ENCODE measurements around the gene IRF2BPL. TPM values are rescaled to one million over a fixed set of nuclear protein-coding genes. Genes with fewer than 3 reads are reported as not detected.
A peak's percentile ranks its signal among the peaks of the same experiment; 100 is the strongest.

Gene IRF2BPL
- total and polyA plus RNA-seq, 4 donors, result 3.8 to 15.8 (median 7.4) TPM

- peaks cover 34 to 82% (median 70%) of the 10 kb centered on the region in 4 donors for H3K4me1 ChIP-seq (ENCODE audit: control insufficient read depth in 4 of 4, insufficient read depth in 4 of 4, low read length in 3 of 4)
- no peaks in the 10 kb centered on the region for H3K36me3 ChIP-seq (ENCODE audit: control insufficient read depth in 4 of 4, insufficient read depth in 3 of 4, low read depth in 1 of 4, low read length in 3 of 4)
- H3K27me3 ChIP-seq (ENCODE audit: control insufficient read depth in 4 of 4, insufficient read depth in 4 of 4, low read length in 3 of 4), result no peaks in the 10 kb centered on the region
- H3K9me3 ChIP-seq (ENCODE audit: control insufficient read depth in 4 of 4, low read length in 3 of 4), result no peaks in the 10 kb centered on the region
- H3K9ac ChIP-seq (ENCODE audit: low read depth in 1 of 2, low read length in 2 of 2), result peak overlapping the region; percentile 60 to 94
- peak overlapping the region in 2 of 3 donors; percentile 14 to 32 for H3K4me3 ChIP-seq (ENCODE audit: low read depth in 1 of 3, low read length in 3 of 3)
- TF ChIP-seq GABPA (IDR thresholded peaks at IDR 0.05 in 1 of 2, conservative IDR thresholded peaks at IDR 0.05 in 1 of 2) (no peak), EGR1 (IDR thresholded peaks at IDR 0.05; ENCODE audit: low read depth in 2 of 2) (no peak), RAD21 (IDR thresholded peaks at IDR 0.05) (no peak), HNF4G (IDR thresholded peaks at IDR 0.05) (no peak), JUND (IDR thresholded peaks at IDR 0.05) (no peak), SP1 (IDR thresholded peaks at IDR 0.05) (no peak), FOXA2 (IDR thresholded peaks at IDR 0.05) (no peak), MAX (IDR thresholded peaks at IDR 0.05) (no peak), NR2F2 (IDR thresholded peaks at IDR 0.05) (no peak), FOXA1 (IDR thresholded peaks at IDR 0.05) (no peak), CTCF (IDR thresholded peaks at IDR 0.05; ENCODE audit: low read depth, low read length, missing input control) (no peak), ATF3 (IDR thresholded peaks at IDR 0.05) (no peak), ZBTB33 (IDR thresholded peaks at IDR 0.05) (no peak), REST (IDR thresholded peaks at IDR 0.05) (no peak), YY1 (IDR thresholded peaks at IDR 0.05) (no peak), HNF4A (conservative IDR thresholded peaks at IDR 0.05) (no peak), TAF1 (conservative IDR thresholded peaks at IDR 0.05) (no peak)
- 18% methylated on average over 10 of the region's 10 CpGs for WGBS
- H3K27ac ChIP-seq (ENCODE audit: low read depth in 1 of 2, low read length in 2 of 2), result peak overlapping the region; percentile 97 to 99
- DNase-seq (ENCODE audit: low spot score), result no peak
These were observed 11.0 kb upstream of the IRF2BPL start for GRCh38 chr14:77039285-77040058.
